Measurements from ENCODE around the gene INTS1. TPM values are rescaled to one million over a fixed set of nuclear protein-coding genes. Genes with fewer than 3 reads are reported as not detected.
A peak's percentile ranks its signal among the peaks of the same experiment; 100 is the strongest.

The INTS1 gene
- total and polyA plus RNA-seq, 4 donors: 31.2 to 121 (median 46.0) TPM

DNA sequence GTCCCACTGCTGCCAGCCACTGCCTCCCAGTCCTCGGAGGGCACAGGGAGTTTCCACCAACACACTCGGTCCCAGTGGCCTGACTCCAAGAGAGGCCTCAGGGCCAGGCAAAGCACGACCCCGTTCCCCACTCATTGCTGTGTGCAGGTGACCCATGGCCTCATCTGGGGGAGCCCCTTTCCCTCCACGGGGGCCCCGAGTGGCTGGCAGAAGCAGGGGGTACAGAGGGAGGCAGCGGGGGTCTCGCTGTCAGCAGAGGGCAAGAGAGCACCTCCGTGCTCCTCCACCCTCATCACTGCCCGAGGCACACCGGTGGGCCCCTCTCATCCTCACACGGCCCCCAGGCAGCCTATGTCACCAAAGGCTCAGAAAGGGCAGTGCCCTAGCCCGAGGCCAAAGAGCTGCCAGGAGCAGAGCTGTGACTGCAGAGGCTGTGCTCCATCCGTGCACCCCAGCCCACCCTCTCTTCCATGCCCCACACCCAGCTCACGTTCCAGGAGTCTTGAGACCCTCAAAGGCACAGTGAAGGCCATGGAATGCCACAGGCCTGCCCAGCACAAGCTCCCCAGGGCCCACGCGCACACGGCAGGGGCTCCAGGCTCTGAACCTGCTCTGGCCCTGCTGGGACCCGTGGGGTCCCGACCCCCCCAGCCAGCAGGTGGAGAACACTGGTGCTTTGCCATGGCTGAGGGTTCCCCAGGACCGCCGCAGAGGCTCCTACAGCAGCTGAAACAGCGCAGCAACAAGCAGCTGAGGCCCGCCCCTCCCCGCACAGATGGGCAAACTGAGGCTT is 70.9 kb downstream of the INTS1 start:
- no peak for ATAC-seq (ENCODE audit: insufficient read depth, low FRiP score)
- peaks cover 0 to 9% (median 0%) of the 10 kb centered on the region in 3 donors for H3K27me3 ChIP-seq (ENCODE audit: control insufficient read depth in 3 of 3, insufficient read depth in 3 of 3, low read length in 2 of 3)
- H3K4me3 ChIP-seq: no peak overlapping the region
- H3K27ac ChIP-seq (ENCODE audit: low read depth in 1 of 2, low read length in 1 of 2): no peak overlapping the region
- no peak for DNase-seq
- 81 to 87% methylated on average over 25 of the region's 25 CpGs for WGBS, 2 donors
- H3K9me3 ChIP-seq (ENCODE audit: control insufficient read depth in 4 of 4, insufficient read depth in 3 of 4, low read length in 3 of 4): no peaks in the 10 kb centered on the region
- H3K36me3 ChIP-seq (ENCODE audit: control insufficient read depth in 4 of 4, insufficient read depth in 4 of 4, low read length in 4 of 4): peaks cover 0 to 19% (median 0%) of the 10 kb centered on the region in 4 donors
- no peak overlapping the region for H3K9ac ChIP-seq (ENCODE audit: insufficient read depth in 1 of 2, low read length in 2 of 2)
- peaks cover 0 to 3% (median 0%) of the 10 kb centered on the region in 5 donors for H3K4me1 ChIP-seq (ENCODE audit: control insufficient read depth in 5 of 5, insufficient read depth in 5 of 5, low read length in 5 of 5)
- no peak for TF ChIP-seq CTCF (IDR thresholded peaks at IDR 0.05; ENCODE audit: control extremely low read depth, extremely low read depth)

DNA sequence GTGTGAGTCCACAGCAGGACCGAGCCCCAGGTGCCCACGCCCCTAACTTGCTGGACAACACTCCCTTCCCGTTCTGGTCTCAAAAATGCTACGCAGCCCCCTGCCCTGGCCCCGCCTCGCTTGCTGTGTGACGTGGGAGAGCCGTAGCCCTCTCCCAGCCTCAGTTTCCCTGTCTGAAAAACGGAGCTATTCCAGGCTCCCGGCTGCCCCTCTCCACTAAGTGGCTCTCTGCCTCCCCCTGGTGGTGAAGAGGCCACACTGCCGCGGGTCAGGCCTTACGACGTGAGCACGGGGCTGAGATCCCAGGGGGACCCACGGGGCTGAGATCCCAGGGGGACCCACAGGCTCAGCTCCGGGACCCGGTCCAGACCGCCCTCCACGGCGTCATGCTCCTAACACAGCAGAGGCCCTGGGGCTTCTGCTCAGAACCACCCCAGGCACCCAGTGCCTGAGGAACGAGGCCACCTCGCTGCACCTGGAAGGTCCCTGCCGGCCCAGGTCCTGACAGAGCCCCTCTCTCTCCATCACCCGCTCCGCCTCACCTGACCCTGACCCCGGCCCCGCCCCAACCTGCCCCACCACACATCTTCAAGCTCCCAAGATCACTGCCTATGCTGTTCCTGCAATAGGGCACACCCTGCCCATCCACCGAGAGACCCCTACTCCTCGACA is 71.6 kb downstream of the INTS1 start:
- H3K4me3 ChIP-seq: no peak overlapping the region
- DNase-seq: peak; percentile 54 to 76 (median 67)
- WGBS, 2 donors: 22 to 26% methylated on average over 29 to 30 of the region's 30 CpGs

GRCh38 chr7:1431634-1432380 is 72.4 kb downstream of the INTS1 start:
- no peak for TF ChIP-seq CTCF (IDR thresholded peaks at IDR 0.05; ENCODE audit: control extremely low read depth, extremely low read depth)
- Histone ChIP-seq H3K4me3 (no peak overlapping the region), H3K36me3 (ENCODE audit: control insufficient read depth in 4 of 4, insufficient read depth in 4 of 4, low read length in 4 of 4) (peaks cover 0 to 9% (median 0%) of the 10 kb centered on the region in 4 donors), H3K4me1 (ENCODE audit: control insufficient read depth in 5 of 5, insufficient read depth in 5 of 5, low read length in 5 of 5) (peaks cover 0 to 3% (median 0%) of the 10 kb centered on the region in 5 donors), H3K9me3 (ENCODE audit: control insufficient read depth in 4 of 4, insufficient read depth in 3 of 4, low read length in 3 of 4) (no peaks in the 10 kb centered on the region), H3K9ac (ENCODE audit: insufficient read depth in 1 of 2, low read length in 2 of 2) (no peak overlapping the region), H3K27me3 (ENCODE audit: control insufficient read depth in 3 of 3, insufficient read depth in 3 of 3, low read length in 2 of 3) (peaks cover 0 to 9% (median 0%) of the 10 kb centered on the region in 3 donors), H3K27ac (ENCODE audit: low read depth in 1 of 2, low read length in 1 of 2) (no peak overlapping the region)
- DNase-seq (no peak), ATAC-seq (ENCODE audit: insufficient read depth, low FRiP score) (no peak)
- 47 to 51% methylated on average over 21 to 22 of the region's 22 CpGs for WGBS, 2 donors

More for the DNA sequence above, 71.6 kb downstream of the INTS1 start:
- no peaks in the 10 kb centered on the region for H3K9me3 ChIP-seq (ENCODE audit: control insufficient read depth in 4 of 4, insufficient read depth in 3 of 4, low read length in 3 of 4)
- peak; percentile 75 for TF ChIP-seq CTCF (IDR thresholded peaks at IDR 0.05; ENCODE audit: control extremely low read depth, extremely low read depth)
- H3K36me3 ChIP-seq (ENCODE audit: control insufficient read depth in 4 of 4, insufficient read depth in 4 of 4, low read length in 4 of 4): peaks cover 0 to 11% (median 0%) of the 10 kb centered on the region in 4 donors
- ATAC-seq (ENCODE audit: insufficient read depth, low FRiP score): peak; percentile 80
- H3K4me1 ChIP-seq (ENCODE audit: control insufficient read depth in 5 of 5, insufficient read depth in 5 of 5, low read length in 5 of 5): peaks cover 0 to 3% (median 0%) of the 10 kb centered on the region in 5 donors
- no peak overlapping the region for H3K9ac ChIP-seq (ENCODE audit: insufficient read depth in 1 of 2, low read length in 2 of 2)
- H3K27me3 ChIP-seq (ENCODE audit: control insufficient read depth in 3 of 3, insufficient read depth in 3 of 3, low read length in 2 of 3): peaks cover 0 to 9% (median 0%) of the 10 kb centered on the region in 3 donors
- no peak overlapping the region for H3K27ac ChIP-seq (ENCODE audit: low read depth in 1 of 2, low read length in 1 of 2)

All from lung (tissue), 12 donors.